GM12878 (cell line): ENCODE measurements around the gene CD200R1L. TPM values are rescaled to one million over a fixed set of nuclear protein-coding genes. Genes with fewer than 3 reads are reported as not detected.

Experiments
- ATAC-seq: fragments of 200-7000 bp; cut with Tn5 transposase; 3 replicates; pipeline ENCODE4 v1.9.1; 2020; ENCODE audit warnings: mild to moderate bottlenecking, moderate library complexity
- BruUV-seq: library from RNA; stranded (reverse); fragments of 400-500 nt; replicated peaks from 2 replicates; lab custom pipeline; 2021; lab: Mats Ljungman, UMichigan
- CTCF ChIA-PET: fragments of 300-600 bp; sonication (Branson Sonifier 250); formaldehyde crosslinking; extraction: SDS; loops from one replicate; lab custom pipeline; 2021; ENCODE audit warnings: inconsistent platforms; lab: Yijun Ruan, JAX
- POLR2A ChIA-PET: fragments of 350-600 bp; formaldehyde crosslinking; extraction: SDS; loops from one replicate; lab custom pipeline; 2021; ENCODE audit warnings: inconsistent platforms; lab: Charles Lee
- RAD21 ChIA-PET: fragments of 300-600 bp; sonication (Branson Sonifier 250); formaldehyde crosslinking; loops from one replicate; lab custom pipeline; 2023; ENCODE audit warnings: antibody characterized with exemption; ENCODE audit not compliant: unreplicated experiment; lab: Charles Lee
- SMC1A ChIA-PET: fragments of 300-600 bp; sonication (Branson Sonifier 250); formaldehyde crosslinking; loops from one replicate; lab custom pipeline; 2023; ENCODE audit not compliant: unreplicated experiment, uncharacterized antibody; lab: Charles Lee
- DNase-seq: peaks from one replicate; pipeline ENCODE4 v3.0.0-alpha.2; 2011; ENCODE audit warnings: low read depth, low spot score
- FAIRE-seq: peaks from 3 replicates; lab custom pipeline; 2011; peaks lifted over from hg19 to GRCh38; lab: Jason Lieb, UNC
- H2AFZ ChIP-seq: 2 replicates; pipeline ENCODE4 v1.6.0; 2011; ENCODE audit warnings: low read depth, low read length, control low read depth; ENCODE audit not compliant: control insufficient read depth
- H3K27ac ChIP-seq: 2 replicates; pipeline ENCODE4 v1.5.1; 2011; ENCODE audit warnings: control low read depth; ENCODE audit not compliant: control insufficient read depth, insufficient read depth
- H3K27me3 ChIP-seq, 2 experiments: replicated peaks in 1 of 2; 2 replicates each; pipeline versions ENCODE4 v1.6.0 to v1.6.1; 2011; ENCODE audit warnings: low read length in 1 of 2; ENCODE audit not compliant: control insufficient read depth in 2 of 2, insufficient read depth in 2 of 2
- H3K36me3 ChIP-seq, 2 experiments: 2 replicates each; pipeline ENCODE4 v1.5.1; 2011; ENCODE audit warnings: low read length in 1 of 2; ENCODE audit not compliant: control insufficient read depth in 2 of 2, insufficient read depth in 2 of 2
- H3K4me1 ChIP-seq: 2 replicates; pipeline ENCODE4 v1.6.1; 2011; ENCODE audit warnings: mild to moderate bottlenecking, low read length, moderate library complexity, mixed read lengths; ENCODE audit not compliant: control insufficient read depth, insufficient read depth
- H3K4me2 ChIP-seq: 2 replicates; pipeline ENCODE4 v1.6.0; 2011; ENCODE audit warnings: control low read depth; ENCODE audit not compliant: control insufficient read depth, insufficient read depth
- H3K4me3 ChIP-seq: fragments of 200-600 bp; sonication (generic); 2 replicates; pipeline ENCODE4 v1.5.1; 2016
- H3K79me2 ChIP-seq: 2 replicates; pipeline ENCODE4 v1.6.0; 2011; ENCODE audit warnings: low read length; ENCODE audit not compliant: control insufficient read depth, insufficient read depth
- H3K9ac ChIP-seq: 2 replicates; pipeline ENCODE4 v1.8.0; 2011; ENCODE audit warnings: low read length, control low read depth, mixed read lengths; ENCODE audit not compliant: control insufficient read depth, insufficient read depth
- H3K9me3 ChIP-seq: replicated peaks from 3 replicates; pipeline ENCODE4 v1.5.1; 2011; ENCODE audit warnings: mild to moderate bottlenecking, low read length; ENCODE audit not compliant: control insufficient read depth, insufficient read depth
- H4K20me1 ChIP-seq: 2 replicates; pipeline ENCODE4 v1.6.0; 2011; ENCODE audit not compliant: control insufficient read depth, insufficient read depth
- FOXK2 ChIP-seq: fragments of 450-650 bp; IDR thresholded peaks from 2 replicates; pipeline ENCODE4 v1.6.1; 2017; ENCODE audit warnings: mild to moderate bottlenecking, moderate library complexity
- KDM1A ChIP-seq: fragments of 200-600 bp; sonication (generic); IDR thresholded peaks from 2 replicates; pipeline ENCODE4 v1.6.1; 2016; ENCODE audit warnings: borderline replicate concordance
- RB1 ChIP-seq: fragments of 450-650 bp; formaldehyde crosslinking; IDR thresholded peaks from 2 replicates; pipeline ENCODE4 v1.6.1; 2017; ENCODE audit warnings: mild to moderate bottlenecking, borderline replicate concordance
- REST ChIP-seq: IDR thresholded peaks from 2 replicates; pipeline ENCODE4 v1.6.1; 2012; ENCODE audit warnings: mild to moderate bottlenecking, low read depth, low read length
- SMAD1 ChIP-seq: fragments of 450-650 bp; IDR thresholded peaks from 2 replicates; pipeline ENCODE4 v1.6.1; 2018; ENCODE audit warnings: mild to moderate bottlenecking, low read depth; ENCODE audit not compliant: partially characterized antibody
- SP1 ChIP-seq: IDR thresholded peaks from one replicate; pipeline ENCODE4 v1.6.1; 2011; ENCODE audit warnings: low read depth, low read length
- SREBF1 ChIP-seq: IDR thresholded peaks from 2 replicates; pipeline ENCODE4 v1.6.1; 2012; ENCODE audit warnings: mild to moderate bottlenecking, low read length
- SUZ12 ChIP-seq: fragments of 200-600 bp; sonication (generic); IDR thresholded peaks from one replicate; pipeline ENCODE4 v1.6.1; 2018; ENCODE audit warnings: antibody characterized with exemption, mild to moderate bottlenecking; ENCODE audit not compliant: unreplicated experiment
- WGBS: methylation state at CpG from one replicate; pipeline ENCODE4 v1.1.6; 2016; ENCODE audit warnings: low lambda C conversion rate; ENCODE audit not compliant: insufficient replicate concordance, insufficient coverage; ENCODE audit errors: missing lambda C conversion rate; 5-methylcytosine and 5-hydroxymethylcytosine counted together
- in situ Hi-C: fragments of 300-500 bp; cut with MboI; formaldehyde crosslinking; loops from 9 replicates; pipeline ENCODE4 v1.14.3; 2018; ENCODE audit warnings: mixed read lengths
- intact Hi-C: fragments of 100-400 bp; cut with micrococcal nuclease; formaldehyde crosslinking; loops from one replicate; pipeline ENCODE4 v1.14.2; 2022; ENCODE audit not compliant: unreplicated experiment
- polyA plus RNA-seq, 11 experiments: library from polyadenylated mRNA; depleted of rRNA in 4 of 11; unstranded in 6 of 11; stranded (reverse) in 5 of 11; fragments of >200 nt; fragmentation: Nextera tagmentation in 4 of 11; fragmentation: Illumina TruSeq in 1 of 11; extraction: Ambion mirVana in 4 of 11; extraction: Trizol in 1 of 11; gene quantifications; 1 replicate in 1 of 11; 2 replicates in 10 of 11; pipeline versions ENCODE4 v1.2.1 to v1.2.3, GENCODE V29; 2011 to 2016; ENCODE audit warnings: inconsistent platforms in 2 of 11, missing spikeins in 2 of 11, low read depth in 1 of 11
- total RNA-seq, 4 experiments: library from RNA; depleted of rRNA in 3 of 4; stranded (reverse); fragments of >200 nt in 3 of 4; fragmentation: Illumina TruSeq in 1 of 4; extraction: Trizol in 1 of 4; gene quantifications; 2 replicates each; pipeline versions ENCODE4 v1.2.1 to v1.2.3, GENCODE V29; 2013 to 2021

The CD200R1L gene
- total and polyA plus RNA-seq, 10 of the 15 experiments (the other 5 are each of a cell fraction or from before 2014, with no cell fraction given), result 0.41 TPM; not detected in 9

GRCh38 chr3:112791736-112792135 lies 54.9 kb downstream of the CD200R1L start (continued):
- no peak for TF ChIP-seq REST
- no peak for TF ChIP-seq FOXK2

GRCh38 chr3:112789787-112790186 lies 56.9 kb downstream of the CD200R1L start:
- no peak overlapping the region for H3K27ac ChIP-seq
- H3K9me3 ChIP-seq, result no peaks in the 10 kb centered on the region; the same call in 2 of the 3 replicates
- CTCF ChIA-PET, result interaction anchor here (0.7 kb wide), 1 partner anchor 656 kb away, joined by 3 read pairs; no protein-coding TSS in a partner anchor
- no TSS peak for BruUV-seq
- H2AFZ ChIP-seq, result no peak overlapping the region
- H3K4me2 ChIP-seq, result no peak overlapping the region
- POLR2A ChIA-PET, result no interaction called here
- DNase-seq, result no peak
- H3K79me2 ChIP-seq, result no peaks in the 10 kb centered on the region
- H3K36me3 ChIP-seq, result no peaks in the 10 kb centered on the region
- 44% methylated on average over 3 of the region's 3 CpGs for WGBS
- TF ChIP-seq SP1, result no peak
- TF ChIP-seq SREBF1, result no peak
- TF ChIP-seq SMAD1, result no peak
- no peak for TF ChIP-seq KDM1A
- TF ChIP-seq RB1, result no peak
- no peak for TF ChIP-seq SUZ12
- TF ChIP-seq, all 136 proteins: peak for 0
- no peaks in the 10 kb centered on the region; a peak in 2 of 4 replicates for H3K27me3 ChIP-seq
- intact Hi-C loops, result no loop called here
- no peak overlapping the region for H3K9ac ChIP-seq
- H3K4me1 ChIP-seq, result no peaks in the 10 kb centered on the region
- SMC1A ChIA-PET, result no interaction called here
- in situ Hi-C loops, result no loop called here
- ATAC-seq (no peak), FAIRE-seq (no peak)
- H4K20me1 ChIP-seq, result no peaks in the 10 kb centered on the region
- RAD21 ChIA-PET, result no interaction called here
- H3K4me3 ChIP-seq, result no peak overlapping the region
